ENCODE measurements around the gene RBM38. TPM values are rescaled to one million over a fixed set of nuclear protein-coding genes. Genes with fewer than 3 reads are reported as not detected.

Gene RBM38
- total and polyA plus RNA-seq, 10 of the 15 experiments (the other 5 are each of a cell fraction or from before 2014, with no cell fraction given) = 0.32 to 118 (median 25.2) TPM

DNA sequence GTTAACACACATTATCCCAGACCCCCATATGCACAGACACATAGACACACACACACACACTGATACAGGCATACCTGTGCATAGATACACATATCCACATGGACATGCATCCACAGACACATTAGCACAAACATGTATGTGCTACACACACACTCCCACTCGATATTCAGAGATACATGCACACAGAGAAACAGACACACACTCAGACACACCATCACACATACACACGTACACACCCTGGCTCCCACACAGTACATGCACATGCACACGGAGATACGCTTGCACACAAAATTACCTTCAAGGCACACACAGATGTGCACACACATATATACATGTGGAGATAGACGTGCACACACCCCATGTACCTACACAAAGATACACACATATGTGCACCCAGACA lies 19.7 kb downstream of the RBM38 start:
- BruUV-seq (replicated peaks) = no TSS peak
- Histone ChIP-seq H3K9ac (ENCODE audit: control insufficient read depth, insufficient read depth, low read length) (no peak overlapping the region), H3K4me2 (ENCODE audit: control insufficient read depth, insufficient read depth) (no peak overlapping the region), H3K4me3 (no peak overlapping the region), H3K79me2 (ENCODE audit: control insufficient read depth, insufficient read depth, low read length) (no peaks in the 10 kb centered on the region), H2AFZ (ENCODE audit: control insufficient read depth, low read depth, low read length) (no peak overlapping the region), H3K27me3 (replicated peaks in 1 of 2; ENCODE audit: control insufficient read depth in 2 of 2, insufficient read depth in 2 of 2, low read length in 1 of 2) (no peaks in the 10 kb centered on the region), H3K27ac (ENCODE audit: control insufficient read depth, insufficient read depth) (no peak overlapping the region), H4K20me1 (ENCODE audit: control insufficient read depth, insufficient read depth) (peaks cover 2% of the 10 kb centered on the region; the same call in 1 of the 2 replicates), H3K36me3 (ENCODE audit: control insufficient read depth in 2 of 2, insufficient read depth in 2 of 2, low read length in 1 of 2) (peaks cover 11 to 23% of the 10 kb centered on the region in 2 experiments; a peak in 3 of 4 replicates), H3K4me1 (ENCODE audit: control insufficient read depth, insufficient read depth, low read length) (no peaks in the 10 kb centered on the region), H3K9me3 (replicated peaks; ENCODE audit: control insufficient read depth, insufficient read depth, low read length) (no peaks in the 10 kb centered on the region)
- intact Hi-C loops (cut with micrococcal nuclease; ENCODE audit: unreplicated experiment) (no loop called here), in situ Hi-C loops (cut with MboI) (no loop called here)
- ChIA-PET CTCF (interaction anchor here (1.3 kb wide), 1 partner anchor 19 kb away, joined by 3 read pairs; no protein-coding TSS in a partner anchor), SMC1A (ENCODE audit: uncharacterized antibody, unreplicated experiment) (interaction anchor here (3.3 kb wide), 1 partner anchor 62 kb away, joined by 8 read pairs; no protein-coding TSS in a partner anchor), RAD21 (ENCODE audit: unreplicated experiment) (no interaction called here), POLR2A (interaction anchor here (1.0 kb wide), 1 partner anchor 83 kb away, joined by 3 read pairs; no protein-coding TSS in a partner anchor)
- TF ChIP-seq HDGF (IDR thresholded peaks at IDR 0.05) (0 out of 2 replicates have a peak, but pooled peaks have one; percentile 34), BCL3 (IDR thresholded peaks at IDR 0.05; ENCODE audit: borderline replicate concordance, insufficient read depth, low read depth, low read length, poor library complexity, severe bottlenecking) (peak; percentile 3), WRNIP1 (IDR thresholded peaks at IDR 0.05; ENCODE audit: borderline replicate concordance, low read depth, low read length) (no peak)
- FAIRE-seq (no peak), ATAC-seq (no peak), DNase-seq (ENCODE audit: low read depth, low spot score) (no peak)
- 87% methylated on average over 5 of the region's 5 CpGs for WGBS (ENCODE audit: insufficient coverage, insufficient replicate concordance, low lambda C conversion rate, missing lambda C conversion rate)

Data from GM12878 (cell line).